Fibroblast of the aortic adventitia (primary cell): ENCODE data around the gene RSF1. TPM values are rescaled to one million over a fixed set of nuclear protein-coding genes. Genes with fewer than 3 reads are reported as not detected.

Source experiments
- DNase-seq: peaks from one replicate; pipeline ENCODE4 v3.0.0-alpha.2; 2010; ENCODE audit warnings: low read depth
- H3K4me3 ChIP-seq: 2 replicates; pipeline ENCODE4 v1.5.1; 2011; ENCODE audit warnings: low read depth, mild to moderate bottlenecking, control low read depth, low read length, moderate library complexity
- total RNA-seq: library from RNA; depleted of rRNA; stranded (reverse); fragments of >200 nt; gene quantifications from 2 replicates; pipeline ENCODE4 v1.2.3, GENCODE V29; 2012; ENCODE audit warnings: low replicate concordance
- TF ChIP-seq, protein P1 (sequence below): IDR thresholded peaks from 2 replicates; pipeline ENCODE4 v1.5.1; 2011; ENCODE audit warnings: mild to moderate bottlenecking, low read length, control low read depth, inconsistent platforms; ENCODE audit not compliant: insufficient read depth

The RSF1 gene
- total RNA-seq, 1 donor: 44.5 TPM

DNA sequence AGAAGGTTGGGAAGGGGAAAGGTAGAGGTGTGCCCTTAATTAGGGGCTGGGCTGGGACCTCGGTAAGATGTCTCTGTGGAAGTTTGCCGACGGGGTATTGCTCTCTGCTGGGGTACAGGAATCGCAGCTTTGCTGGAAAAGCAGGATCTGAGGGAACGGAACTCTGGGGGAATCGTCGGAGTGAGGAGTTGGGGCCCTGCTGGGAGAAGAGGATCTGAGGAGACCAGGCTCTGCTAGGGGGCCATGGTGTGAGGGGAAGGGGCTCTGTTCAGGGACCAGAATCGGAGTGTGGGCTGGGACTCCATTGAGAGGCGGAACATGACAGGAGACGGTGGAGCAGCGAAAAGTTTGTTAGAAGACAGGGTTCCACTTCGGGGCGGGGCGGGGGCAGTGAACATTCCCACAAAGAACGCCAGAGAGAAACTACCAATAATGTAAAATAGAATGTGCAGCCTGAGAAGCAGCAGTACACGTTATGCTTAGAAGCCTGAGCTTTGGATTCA lies 878 bp upstream of the RSF1 start:
- H3K4me3 ChIP-seq: peak overlapping the region; percentile 95
- TF ChIP-seq, protein P1, sequence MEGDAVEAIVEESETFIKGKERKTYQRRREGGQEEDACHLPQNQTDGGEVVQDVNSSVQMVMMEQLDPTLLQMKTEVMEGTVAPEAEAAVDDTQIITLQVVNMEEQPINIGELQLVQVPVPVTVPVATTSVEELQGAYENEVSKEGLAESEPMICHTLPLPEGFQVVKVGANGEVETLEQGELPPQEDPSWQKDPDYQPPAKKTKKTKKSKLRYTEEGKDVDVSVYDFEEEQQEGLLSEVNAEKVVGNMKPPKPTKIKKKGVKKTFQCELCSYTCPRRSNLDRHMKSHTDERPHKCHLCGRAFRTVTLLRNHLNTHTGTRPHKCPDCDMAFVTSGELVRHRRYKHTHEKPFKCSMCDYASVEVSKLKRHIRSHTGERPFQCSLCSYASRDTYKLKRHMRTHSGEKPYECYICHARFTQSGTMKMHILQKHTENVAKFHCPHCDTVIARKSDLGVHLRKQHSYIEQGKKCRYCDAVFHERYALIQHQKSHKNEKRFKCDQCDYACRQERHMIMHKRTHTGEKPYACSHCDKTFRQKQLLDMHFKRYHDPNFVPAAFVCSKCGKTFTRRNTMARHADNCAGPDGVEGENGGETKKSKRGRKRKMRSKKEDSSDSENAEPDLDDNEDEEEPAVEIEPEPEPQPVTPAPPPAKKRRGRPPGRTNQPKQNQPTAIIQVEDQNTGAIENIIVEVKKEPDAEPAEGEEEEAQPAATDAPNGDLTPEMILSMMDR: no peak
- DNase-seq: peak; percentile 50

DNA sequence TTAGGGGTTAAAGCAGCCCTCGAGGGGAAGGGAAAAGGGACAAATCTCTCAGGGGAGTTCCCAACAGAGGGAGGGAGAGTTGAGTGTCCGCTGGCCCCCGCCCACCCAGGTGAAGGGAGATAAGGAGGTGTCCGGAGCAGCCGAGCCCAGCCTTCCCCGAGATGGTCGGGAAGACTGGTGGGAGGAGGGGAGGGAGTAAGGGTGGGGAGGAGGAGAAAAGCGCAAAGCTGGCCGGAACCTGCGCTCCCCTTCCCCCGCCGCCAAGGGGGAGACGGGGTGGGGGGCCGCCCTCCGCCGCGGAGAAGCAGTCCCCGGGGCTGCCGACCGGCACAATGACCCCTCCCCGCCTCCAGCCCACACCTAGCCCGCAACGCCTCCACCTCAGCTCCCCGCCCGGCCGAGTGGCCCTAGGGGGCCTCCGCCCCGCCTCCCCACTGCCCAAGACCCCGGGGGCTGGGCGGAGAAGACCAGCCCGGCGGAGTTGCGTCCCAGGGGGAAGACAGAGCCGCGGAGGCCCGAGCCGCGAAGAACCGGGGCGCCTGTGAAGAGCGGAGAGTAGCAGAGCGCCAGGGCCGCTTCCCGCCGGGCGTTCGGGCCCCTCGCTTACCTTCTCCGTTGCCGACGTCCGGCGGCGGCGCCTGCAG lies 479 bp downstream of the RSF1 start:
- TF ChIP-seq, protein P1: no peak
- peak; percentile 18 for DNase-seq

DNA sequence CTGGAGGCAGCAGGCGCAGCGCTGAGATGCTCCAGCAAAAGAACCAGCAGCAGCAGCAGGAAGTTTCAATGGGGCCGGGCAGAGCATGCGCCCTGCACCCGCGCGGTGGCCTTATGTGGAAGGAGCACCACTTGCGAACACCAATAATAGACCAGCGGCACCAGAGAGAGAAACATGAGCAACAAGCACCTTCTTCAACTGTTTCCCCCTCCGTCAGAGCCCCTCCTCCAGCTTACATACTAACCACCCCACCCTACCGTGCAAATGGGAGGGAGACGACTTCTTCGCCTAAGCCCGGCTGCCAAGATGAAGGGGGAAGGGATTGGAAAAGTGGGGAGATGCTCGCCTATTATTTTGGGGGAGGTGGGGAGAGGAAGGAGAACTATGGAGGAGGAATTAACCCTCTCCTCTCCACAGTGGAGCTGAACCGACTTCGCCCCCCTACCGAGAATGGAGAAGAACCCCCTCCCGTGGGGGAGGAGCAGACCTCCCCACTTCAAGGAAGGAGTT lies 1.1 kb downstream of the RSF1 start:
- TF ChIP-seq, protein P1: peak; percentile 43
- H3K4me3 ChIP-seq: peak overlapping the region; percentile 94
- peak; percentile 86 for DNase-seq

More for the DNA sequence above, 479 bp downstream of the RSF1 start:
- H3K4me3 ChIP-seq: peak overlapping the region; percentile 94

DNA sequence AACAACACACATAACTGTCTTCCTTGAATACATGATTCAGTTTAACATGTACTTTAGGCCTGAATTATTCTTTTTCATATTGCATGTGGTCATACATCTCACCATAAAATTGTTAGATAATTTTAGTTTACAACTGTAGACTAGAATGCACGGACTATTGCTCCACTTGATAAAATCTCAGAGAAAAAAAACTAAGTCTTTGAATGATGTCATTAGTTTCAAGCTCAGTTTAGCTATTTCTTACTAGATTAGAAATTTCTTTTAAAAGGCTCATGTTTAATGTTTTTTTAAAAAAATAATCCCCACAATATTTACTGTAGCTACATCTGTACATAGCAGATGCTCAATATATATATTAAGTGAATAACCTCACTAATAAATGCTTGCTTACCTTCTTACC lies 5.1 kb downstream of the RSF1 start:
- TF ChIP-seq, protein P1: no peak
- no peak for DNase-seq
- no peak overlapping the region for H3K4me3 ChIP-seq

DNA sequence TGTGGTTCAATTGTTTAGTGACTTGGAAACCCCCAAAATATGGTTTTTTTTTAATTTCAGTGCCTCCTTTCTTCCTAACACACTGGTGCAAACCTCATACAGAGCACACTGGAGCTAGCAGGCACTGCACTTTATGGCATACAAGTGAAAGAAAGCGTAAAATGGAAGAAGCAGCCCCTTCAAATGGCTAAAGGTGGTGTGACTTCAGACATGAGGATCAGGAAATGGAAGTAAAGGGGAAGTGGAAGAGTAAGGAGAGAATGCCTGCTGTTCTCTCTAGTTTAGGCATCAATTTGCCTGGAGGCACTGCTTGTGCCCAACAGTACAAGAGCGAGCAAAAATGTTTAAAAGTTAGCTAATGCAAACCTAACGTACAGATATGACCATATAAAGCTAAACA lies 5.7 kb downstream of the RSF1 start:
- H3K4me3 ChIP-seq: no peak overlapping the region
- no peak for DNase-seq
- TF ChIP-seq, protein P1: no peak

DNA sequence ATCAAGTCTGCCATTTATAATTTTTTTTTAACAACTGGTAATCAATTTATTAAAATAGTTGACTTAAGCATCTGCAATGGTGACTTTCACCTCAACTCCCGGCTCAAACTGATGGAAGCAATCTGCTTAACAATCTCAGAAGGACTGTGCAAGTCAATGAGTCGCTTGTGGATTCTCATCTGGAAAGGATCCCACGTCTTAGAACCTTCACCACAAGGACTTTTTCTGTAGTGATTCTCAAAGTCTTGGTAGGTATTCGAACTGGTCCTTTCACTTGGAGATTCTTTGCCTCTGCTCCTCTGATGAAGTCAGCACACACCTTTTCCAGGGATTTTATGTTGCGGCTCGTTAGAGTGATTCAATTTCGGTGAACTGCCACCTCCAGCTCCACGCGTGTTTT lies 7.3 kb downstream of the RSF1 start:
- DNase-seq: peak; percentile 15
- TF ChIP-seq, protein P1: no peak
- H3K4me3 ChIP-seq: no peak overlapping the region
